ENCODE results near the gene TNIK.

The TNIK gene

GRCh38 chr3:171333784-171334464, 126.3 kb downstream of the TNIK start:
- peaks cover 2% of the 10 kb centered on the region for H3K4me1 ChIP-seq (ENCODE audit: control insufficient read depth, insufficient read depth, low read length)
- no peak for DNase-seq (ENCODE audit: low read depth)

GRCh38 chr3:171330938-171331337, 129.3 kb downstream of the TNIK start:
- Histone ChIP-seq H3K9ac (ENCODE audit: low read length) (no peak overlapping the region), H3K4me1 (ENCODE audit: control insufficient read depth, insufficient read depth, low read length) (peaks cover 11% of the 10 kb centered on the region), H3K4me3 (ENCODE audit: low read length) (no peak overlapping the region), H3K9me3 (ENCODE audit: control insufficient read depth, low read length) (no peaks in the 10 kb centered on the region), H3K27me3 (replicated peaks; ENCODE audit: control insufficient read depth, insufficient read depth, low read length) (no peaks in the 10 kb centered on the region), H3K36me3 (ENCODE audit: control insufficient read depth, insufficient read depth, low read length, severe bottlenecking) (no peaks in the 10 kb centered on the region)
- no peak for DNase-seq (ENCODE audit: low read depth)

More at GRCh38 chr3:171333784-171334464, 126.3 kb downstream of the TNIK start:
- no peak overlapping the region for H3K9ac ChIP-seq (ENCODE audit: low read length)
- no peaks in the 10 kb centered on the region for H3K9me3 ChIP-seq (ENCODE audit: control insufficient read depth, low read length)
- H3K36me3 ChIP-seq (ENCODE audit: control insufficient read depth, insufficient read depth, low read length, severe bottlenecking) = no peaks in the 10 kb centered on the region
- H3K4me3 ChIP-seq (ENCODE audit: low read length) = no peak overlapping the region
- H3K27me3 ChIP-seq (replicated peaks; ENCODE audit: control insufficient read depth, insufficient read depth, low read length) = no peaks in the 10 kb centered on the region

- Histone ChIP-seq H3K4me1 (ENCODE audit: control insufficient read depth, insufficient read depth, low read length) (peaks cover 11% of the 10 kb centered on the region), H3K9me3 (ENCODE audit: control insufficient read depth, low read length) (no peaks in the 10 kb centered on the region), H3K9ac (ENCODE audit: low read length) (no peak overlapping the region), H3K27me3 (replicated peaks; ENCODE audit: control insufficient read depth, insufficient read depth, low read length) (no peaks in the 10 kb centered on the region), H3K36me3 (ENCODE audit: control insufficient read depth, insufficient read depth, low read length, severe bottlenecking) (no peaks in the 10 kb centered on the region), H3K4me3 (ENCODE audit: low read length) (no peak overlapping the region)
- no peak for DNase-seq (ENCODE audit: low read depth)
These were observed 130.5 kb downstream of the TNIK start for GRCh38 chr3:171329746-171330145.

GRCh38 chr3:171328419-171329082, 131.7 kb downstream of the TNIK start:
- DNase-seq (ENCODE audit: low read depth) = peak; percentile 29
- no peaks in the 10 kb centered on the region for H3K9me3 ChIP-seq (ENCODE audit: control insufficient read depth, low read length)
- no peak overlapping the region for H3K9ac ChIP-seq (ENCODE audit: low read length)
- H3K4me1 ChIP-seq (ENCODE audit: control insufficient read depth, insufficient read depth, low read length) = peaks cover 21% of the 10 kb centered on the region
- no peaks in the 10 kb centered on the region for H3K27me3 ChIP-seq (replicated peaks; ENCODE audit: control insufficient read depth, insufficient read depth, low read length)
- H3K4me3 ChIP-seq (ENCODE audit: low read length) = no peak overlapping the region
- no peaks in the 10 kb centered on the region for H3K36me3 ChIP-seq (ENCODE audit: control insufficient read depth, insufficient read depth, low read length, severe bottlenecking)

GRCh38 chr3:171327441-171328174, 132.6 kb downstream of the TNIK start:
- Histone ChIP-seq H3K4me3 (ENCODE audit: low read length) (no peak overlapping the region), H3K9me3 (ENCODE audit: control insufficient read depth, low read length) (no peaks in the 10 kb centered on the region), H3K36me3 (ENCODE audit: control insufficient read depth, insufficient read depth, low read length, severe bottlenecking) (no peaks in the 10 kb centered on the region), H3K4me1 (ENCODE audit: control insufficient read depth, insufficient read depth, low read length) (peaks cover 27% of the 10 kb centered on the region), H3K27me3 (replicated peaks; ENCODE audit: control insufficient read depth, insufficient read depth, low read length) (no peaks in the 10 kb centered on the region), H3K9ac (ENCODE audit: low read length) (no peak overlapping the region)
- DNase-seq (ENCODE audit: low read depth) = no peak

GRCh38 chr3:171326717-171327440, 133.3 kb downstream of the TNIK start:
- Histone ChIP-seq H3K4me3 (ENCODE audit: low read length) (no peak overlapping the region), H3K9ac (ENCODE audit: low read length) (no peak overlapping the region), H3K9me3 (ENCODE audit: control insufficient read depth, low read length) (no peaks in the 10 kb centered on the region), H3K4me1 (ENCODE audit: control insufficient read depth, insufficient read depth, low read length) (peaks cover 27% of the 10 kb centered on the region), H3K27me3 (replicated peaks; ENCODE audit: control insufficient read depth, insufficient read depth, low read length) (no peaks in the 10 kb centered on the region), H3K36me3 (ENCODE audit: control insufficient read depth, insufficient read depth, low read length, severe bottlenecking) (no peaks in the 10 kb centered on the region)
- no peak for DNase-seq (ENCODE audit: low read depth)

GRCh38 chr3:171323938-171324536, 136.2 kb downstream of the TNIK start:
- H3K27me3 ChIP-seq (replicated peaks; ENCODE audit: control insufficient read depth, insufficient read depth, low read length) = no peaks in the 10 kb centered on the region
- H3K9me3 ChIP-seq (ENCODE audit: control insufficient read depth, low read length) = no peaks in the 10 kb centered on the region
- peak overlapping the region; percentile 31 for H3K9ac ChIP-seq (ENCODE audit: low read length)
- no peaks in the 10 kb centered on the region for H3K36me3 ChIP-seq (ENCODE audit: control insufficient read depth, insufficient read depth, low read length, severe bottlenecking)
- peak overlapping the region; percentile 32 for H3K4me3 ChIP-seq (ENCODE audit: low read length)
- peaks cover 33% of the 10 kb centered on the region for H3K4me1 ChIP-seq (ENCODE audit: control insufficient read depth, insufficient read depth, low read length)
- DNase-seq (ENCODE audit: low read depth) = no peak

- Histone ChIP-seq H3K9me3 (ENCODE audit: control insufficient read depth, low read length) (no peaks in the 10 kb centered on the region), H3K9ac (ENCODE audit: low read length) (no peak overlapping the region), H3K27me3 (replicated peaks; ENCODE audit: control insufficient read depth, insufficient read depth, low read length) (no peaks in the 10 kb centered on the region), H3K36me3 (ENCODE audit: control insufficient read depth, insufficient read depth, low read length, severe bottlenecking) (no peaks in the 10 kb centered on the region), H3K4me3 (ENCODE audit: low read length) (no peak overlapping the region), H3K4me1 (ENCODE audit: control insufficient read depth, insufficient read depth, low read length) (peaks cover 23% of the 10 kb centered on the region)
- no peak for DNase-seq (ENCODE audit: low read depth)
These were observed 138.4 kb downstream of the TNIK start for GRCh38 chr3:171321559-171322360.

GRCh38 chr3:171320750-171321558, 139.3 kb downstream of the TNIK start:
- Histone ChIP-seq H3K4me1 (ENCODE audit: control insufficient read depth, insufficient read depth, low read length) (peaks cover 23% of the 10 kb centered on the region), H3K9me3 (ENCODE audit: control insufficient read depth, low read length) (no peaks in the 10 kb centered on the region), H3K36me3 (ENCODE audit: control insufficient read depth, insufficient read depth, low read length, severe bottlenecking) (no peaks in the 10 kb centered on the region), H3K9ac (ENCODE audit: low read length) (no peak overlapping the region), H3K4me3 (ENCODE audit: low read length) (no peak overlapping the region), H3K27me3 (replicated peaks; ENCODE audit: control insufficient read depth, insufficient read depth, low read length) (no peaks in the 10 kb centered on the region)
- no peak for DNase-seq (ENCODE audit: low read depth)

- DNase-seq (ENCODE audit: low read depth) = no peak
- Histone ChIP-seq H3K36me3 (ENCODE audit: control insufficient read depth, insufficient read depth, low read length, severe bottlenecking) (no peaks in the 10 kb centered on the region), H3K9ac (ENCODE audit: low read length) (no peak overlapping the region), H3K4me1 (ENCODE audit: control insufficient read depth, insufficient read depth, low read length) (peaks cover 6% of the 10 kb centered on the region), H3K9me3 (ENCODE audit: control insufficient read depth, low read length) (no peaks in the 10 kb centered on the region), H3K27me3 (replicated peaks; ENCODE audit: control insufficient read depth, insufficient read depth, low read length) (no peaks in the 10 kb centered on the region), H3K4me3 (ENCODE audit: low read length) (no peak overlapping the region)
These were observed 143.0 kb downstream of the TNIK start for GRCh38 chr3:171317171-171317570.

Data from adipocyte (in vitro differentiated cells).